ENCODE measurements around the gene NUP62.
"Not testable (repeated sequence)": the region's sequence is repeated elsewhere in the genome, so short reads cannot be mapped to it uniquely, and the experiment has no call there.

Gene NUP62

DNA sequence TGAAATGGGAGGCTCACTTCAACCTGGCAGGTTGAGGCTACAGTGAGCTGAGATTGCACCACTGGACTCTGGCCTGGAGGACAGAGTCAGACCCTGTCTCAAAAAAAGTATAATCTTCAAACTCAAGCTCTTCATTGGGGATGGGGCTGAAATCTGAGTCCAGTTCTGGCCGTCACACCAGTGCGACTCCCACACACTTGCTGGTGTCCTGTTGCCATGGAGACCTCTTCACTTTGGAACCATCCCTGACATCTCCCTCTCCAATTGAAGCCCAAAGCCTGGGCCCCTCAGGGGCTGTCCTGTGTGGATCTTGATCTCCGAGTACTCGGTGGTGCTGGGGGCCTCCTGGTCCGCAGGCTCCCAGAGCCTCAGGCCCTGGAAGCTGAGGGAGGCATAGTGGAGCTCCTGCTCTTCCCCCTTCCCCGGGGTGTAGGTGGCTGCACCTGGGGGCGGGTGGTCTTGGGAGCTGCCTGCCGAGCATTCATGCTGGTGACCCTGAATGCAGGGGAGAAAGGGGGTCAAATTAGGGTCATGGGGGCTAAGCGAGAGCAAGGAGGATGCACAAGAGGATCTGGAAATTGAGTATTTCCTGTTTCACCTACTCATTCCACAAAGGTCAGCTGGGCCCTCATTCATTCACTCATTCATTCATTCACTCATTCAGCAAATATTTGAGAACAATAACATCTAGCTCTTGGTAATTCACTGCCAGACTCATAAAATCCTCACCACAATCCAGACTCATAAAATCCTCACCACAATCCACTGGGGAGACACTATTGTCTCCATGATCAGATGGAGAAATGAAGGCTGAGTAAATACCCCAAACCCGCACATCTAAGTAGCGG lies 20.7 kb upstream of the NUP62 start:
- ATAC-seq, result no peak
- TF ChIP-seq ZC3H10 (CRISPR knock-in tag; IDR thresholded peaks at IDR 0.05) (no peak), ZFP3 (CRISPR knock-in tag; IDR thresholded peaks at IDR 0.05) (no peak), RARB (CRISPR knock-in tag; IDR thresholded peaks at IDR 0.05) (no peak), PPARA (CRISPR knock-in tag; IDR thresholded peaks at IDR 0.05; ENCODE audit: borderline replicate concordance) (no peak)
- TF ChIP-seq, protein P1, sequence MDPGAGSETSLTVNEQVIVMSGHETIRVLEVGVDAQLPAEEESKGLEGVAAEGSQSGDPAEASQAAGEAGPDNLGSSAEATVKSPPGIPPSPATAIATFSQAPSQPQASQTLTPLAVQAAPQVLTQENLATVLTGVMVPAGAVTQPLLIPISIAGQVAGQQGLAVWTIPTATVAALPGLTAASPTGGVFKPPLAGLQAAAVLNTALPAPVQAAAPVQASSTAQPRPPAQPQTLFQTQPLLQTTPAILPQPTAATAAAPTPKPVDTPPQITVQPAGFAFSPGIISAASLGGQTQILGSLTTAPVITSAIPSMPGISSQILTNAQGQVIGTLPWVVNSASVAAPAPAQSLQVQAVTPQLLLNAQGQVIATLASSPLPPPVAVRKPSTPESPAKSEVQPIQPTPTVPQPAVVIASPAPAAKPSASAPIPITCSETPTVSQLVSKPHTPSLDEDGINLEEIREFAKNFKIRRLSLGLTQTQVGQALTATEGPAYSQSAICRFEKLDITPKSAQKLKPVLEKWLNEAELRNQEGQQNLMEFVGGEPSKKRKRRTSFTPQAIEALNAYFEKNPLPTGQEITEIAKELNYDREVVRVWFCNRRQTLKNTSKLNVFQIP (CRISPR knock-in tag; IDR thresholded peaks at IDR 0.05; ENCODE audit: borderline replicate concordance, low read depth), result no peak
- TF ChIP-seq, protein P2, sequence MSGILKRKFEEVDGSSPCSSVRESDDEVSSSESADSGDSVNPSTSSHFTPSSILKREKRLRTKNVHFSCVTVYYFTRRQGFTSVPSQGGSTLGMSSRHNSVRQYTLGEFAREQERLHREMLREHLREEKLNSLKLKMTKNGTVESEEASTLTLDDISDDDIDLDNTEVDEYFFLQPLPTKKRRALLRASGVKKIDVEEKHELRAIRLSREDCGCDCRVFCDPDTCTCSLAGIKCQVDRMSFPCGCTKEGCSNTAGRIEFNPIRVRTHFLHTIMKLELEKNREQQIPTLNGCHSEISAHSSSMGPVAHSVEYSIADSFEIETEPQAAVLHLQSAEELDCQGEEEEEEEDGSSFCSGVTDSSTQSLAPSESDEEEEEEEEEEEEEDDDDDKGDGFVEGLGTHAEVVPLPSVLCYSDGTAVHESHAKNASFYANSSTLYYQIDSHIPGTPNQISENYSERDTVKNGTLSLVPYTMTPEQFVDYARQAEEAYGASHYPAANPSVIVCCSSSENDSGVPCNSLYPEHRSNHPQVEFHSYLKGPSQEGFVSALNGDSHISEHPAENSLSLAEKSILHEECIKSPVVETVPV (CRISPR knock-in tag; IDR thresholded peaks at IDR 0.05), result no peak

DNA sequence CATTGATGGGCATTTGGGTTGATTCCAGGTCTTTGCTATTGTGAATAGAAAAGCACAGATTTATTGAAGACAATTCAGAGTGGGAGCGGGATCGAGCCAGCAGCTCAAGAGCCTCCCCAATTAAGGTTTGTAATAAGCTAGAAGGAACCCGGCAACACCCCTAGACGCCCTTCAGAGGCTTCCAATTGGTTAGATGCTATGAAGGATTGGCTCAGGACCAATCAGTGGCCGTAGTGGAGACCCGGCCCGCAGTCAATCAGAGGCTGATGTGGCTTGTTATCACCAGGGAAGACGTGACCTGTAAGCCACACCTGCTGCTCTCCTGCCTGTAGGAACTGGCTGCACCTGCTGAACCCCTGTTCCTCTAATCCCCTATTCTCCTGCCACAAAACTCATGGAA lies 17.1 kb upstream of the NUP62 start:
- ATAC-seq, result no peak
- no peak for TF ChIP-seq RARB (CRISPR knock-in tag; IDR thresholded peaks at IDR 0.05)
- no peak for TF ChIP-seq ZFP30 (CRISPR knock-in tag; IDR thresholded peaks at IDR 0.05)
- TF ChIP-seq, protein P1 (CRISPR knock-in tag; IDR thresholded peaks at IDR 0.05; ENCODE audit: borderline replicate concordance, low read depth), result no peak
- no peak for TF ChIP-seq ZC3H10 (CRISPR knock-in tag; IDR thresholded peaks at IDR 0.05)
- no peak for TF ChIP-seq ESRRG (CRISPR knock-in tag; IDR thresholded peaks at IDR 0.05)
- no peak for TF ChIP-seq ZNF70 (CRISPR knock-in tag; IDR thresholded peaks at IDR 0.05)
- TF ChIP-seq, protein P2 (CRISPR knock-in tag; IDR thresholded peaks at IDR 0.05), result no peak
- TF ChIP-seq GLIS3 (CRISPR knock-in tag; IDR thresholded peaks at IDR 0.05), result no peak
- TF ChIP-seq, protein P3, sequence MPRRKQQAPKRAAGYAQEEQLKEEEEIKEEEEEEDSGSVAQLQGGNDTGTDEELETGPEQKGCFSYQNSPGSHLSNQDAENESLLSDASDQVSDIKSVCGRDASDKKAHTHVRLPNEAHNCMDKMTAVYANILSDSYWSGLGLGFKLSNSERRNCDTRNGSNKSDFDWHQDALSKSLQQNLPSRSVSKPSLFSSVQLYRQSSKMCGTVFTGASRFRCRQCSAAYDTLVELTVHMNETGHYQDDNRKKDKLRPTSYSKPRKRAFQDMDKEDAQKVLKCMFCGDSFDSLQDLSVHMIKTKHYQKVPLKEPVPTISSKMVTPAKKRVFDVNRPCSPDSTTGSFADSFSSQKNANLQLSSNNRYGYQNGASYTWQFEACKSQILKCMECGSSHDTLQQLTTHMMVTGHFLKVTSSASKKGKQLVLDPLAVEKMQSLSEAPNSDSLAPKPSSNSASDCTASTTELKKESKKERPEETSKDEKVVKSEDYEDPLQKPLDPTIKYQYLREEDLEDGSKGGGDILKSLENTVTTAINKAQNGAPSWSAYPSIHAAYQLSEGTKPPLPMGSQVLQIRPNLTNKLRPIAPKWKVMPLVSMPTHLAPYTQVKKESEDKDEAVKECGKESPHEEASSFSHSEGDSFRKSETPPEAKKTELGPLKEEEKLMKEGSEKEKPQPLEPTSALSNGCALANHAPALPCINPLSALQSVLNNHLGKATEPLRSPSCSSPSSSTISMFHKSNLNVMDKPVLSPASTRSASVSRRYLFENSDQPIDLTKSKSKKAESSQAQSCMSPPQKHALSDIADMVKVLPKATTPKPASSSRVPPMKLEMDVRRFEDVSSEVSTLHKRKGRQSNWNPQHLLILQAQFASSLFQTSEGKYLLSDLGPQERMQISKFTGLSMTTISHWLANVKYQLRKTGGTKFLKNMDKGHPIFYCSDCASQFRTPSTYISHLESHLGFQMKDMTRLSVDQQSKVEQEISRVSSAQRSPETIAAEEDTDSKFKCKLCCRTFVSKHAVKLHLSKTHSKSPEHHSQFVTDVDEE (CRISPR knock-in tag; IDR thresholded peaks at IDR 0.05), result no peak
- TF ChIP-seq PPARA (CRISPR knock-in tag; IDR thresholded peaks at IDR 0.05; ENCODE audit: borderline replicate concordance), result no peak
- no peak for TF ChIP-seq ZNF8 (CRISPR knock-in tag; IDR thresholded peaks at IDR 0.05)
- TF ChIP-seq SNAI2 (CRISPR knock-in tag; IDR thresholded peaks at IDR 0.05), result no peak
- TF ChIP-seq ISL1 (CRISPR knock-in tag; IDR thresholded peaks at IDR 0.05), result no peak
- TF ChIP-seq OSR1 (CRISPR knock-in tag; IDR thresholded peaks at IDR 0.05), result no peak
- TF ChIP-seq, protein P4, sequence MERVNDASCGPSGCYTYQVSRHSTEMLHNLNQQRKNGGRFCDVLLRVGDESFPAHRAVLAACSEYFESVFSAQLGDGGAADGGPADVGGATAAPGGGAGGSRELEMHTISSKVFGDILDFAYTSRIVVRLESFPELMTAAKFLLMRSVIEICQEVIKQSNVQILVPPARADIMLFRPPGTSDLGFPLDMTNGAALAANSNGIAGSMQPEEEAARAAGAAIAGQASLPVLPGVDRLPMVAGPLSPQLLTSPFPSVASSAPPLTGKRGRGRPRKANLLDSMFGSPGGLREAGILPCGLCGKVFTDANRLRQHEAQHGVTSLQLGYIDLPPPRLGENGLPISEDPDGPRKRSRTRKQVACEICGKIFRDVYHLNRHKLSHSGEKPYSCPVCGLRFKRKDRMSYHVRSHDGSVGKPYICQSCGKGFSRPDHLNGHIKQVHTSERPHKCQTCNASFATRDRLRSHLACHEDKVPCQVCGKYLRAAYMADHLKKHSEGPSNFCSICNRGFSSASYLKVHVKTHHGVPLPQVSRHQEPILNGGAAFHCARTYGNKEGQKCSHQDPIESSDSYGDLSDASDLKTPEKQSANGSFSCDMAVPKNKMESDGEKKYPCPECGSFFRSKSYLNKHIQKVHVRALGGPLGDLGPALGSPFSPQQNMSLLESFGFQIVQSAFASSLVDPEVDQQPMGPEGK (CRISPR knock-in tag; IDR thresholded peaks at IDR 0.05; ENCODE audit: borderline replicate concordance), result no peak
- TF ChIP-seq, protein P5, sequence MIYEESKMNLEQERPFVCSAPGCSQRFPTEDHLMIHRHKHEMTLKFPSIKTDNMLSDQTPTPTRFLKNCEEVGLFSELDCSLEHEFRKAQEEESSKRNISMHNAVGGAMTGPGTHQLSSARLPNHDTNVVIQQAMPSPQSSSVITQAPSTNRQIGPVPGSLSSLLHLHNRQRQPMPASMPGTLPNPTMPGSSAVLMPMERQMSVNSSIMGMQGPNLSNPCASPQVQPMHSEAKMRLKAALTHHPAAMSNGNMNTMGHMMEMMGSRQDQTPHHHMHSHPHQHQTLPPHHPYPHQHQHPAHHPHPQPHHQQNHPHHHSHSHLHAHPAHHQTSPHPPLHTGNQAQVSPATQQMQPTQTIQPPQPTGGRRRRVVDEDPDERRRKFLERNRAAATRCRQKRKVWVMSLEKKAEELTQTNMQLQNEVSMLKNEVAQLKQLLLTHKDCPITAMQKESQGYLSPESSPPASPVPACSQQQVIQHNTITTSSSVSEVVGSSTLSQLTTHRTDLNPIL (CRISPR knock-in tag; IDR thresholded peaks at IDR 0.05; ENCODE audit: low read depth), result no peak
- no peak for TF ChIP-seq ARNTL (CRISPR knock-in tag; IDR thresholded peaks at IDR 0.05; ENCODE audit: borderline replicate concordance, low read depth)
- TF ChIP-seq ZFP3 (CRISPR knock-in tag; IDR thresholded peaks at IDR 0.05), result no peak
- no peak for TF ChIP-seq TCF4 (CRISPR knock-in tag; IDR thresholded peaks at IDR 0.05; ENCODE audit: borderline replicate concordance)

DNA sequence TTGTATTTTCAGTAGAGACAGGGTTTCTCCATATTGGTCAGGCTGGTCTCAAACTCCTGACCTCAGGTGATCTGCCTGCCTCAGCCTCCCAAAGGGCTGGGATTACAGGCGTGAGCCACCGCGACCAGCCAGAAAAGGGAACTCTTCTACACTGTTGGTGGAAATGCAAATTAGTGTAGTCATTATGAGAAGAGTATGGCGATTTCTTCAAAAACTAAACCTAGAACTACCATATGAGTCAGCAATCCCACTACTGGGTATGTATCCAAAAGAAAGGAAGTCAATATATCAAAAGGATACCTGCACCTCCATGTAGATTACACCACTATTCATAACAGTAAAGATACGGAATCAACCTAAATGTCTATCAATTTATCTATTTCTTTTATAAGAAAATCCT lies 15.3 kb upstream of the NUP62 start:
- ATAC-seq, result not testable (repeated sequence)
